DND-41 (cell line): Measurements from ENCODE around the gene MT1E.

ENCODE experiments used
- ATAC-seq: fragments of 200-7000 bp; cut with Tn5 transposase; 3 replicates; pipeline ENCODE4 v1.9.1; 2021; ENCODE audit warnings: low read depth; ENCODE audit not compliant: insufficient read depth
- DNase-seq: peaks from one replicate; pipeline ENCODE4 v3.0.0-alpha.2; 2020
- H2AFZ ChIP-seq: 2 replicates; pipeline ENCODE4 v1.6.0; 2012; ENCODE audit warnings: low read depth, low read length
- H3K27ac ChIP-seq: 2 replicates; pipeline ENCODE4 v1.5.1; 2012; ENCODE audit warnings: low read length, inconsistent platforms
- H3K27me3 ChIP-seq: fragments of 200-600 bp; sonication (generic); 2 replicates; pipeline ENCODE4 v1.6.0; 2012; ENCODE audit warnings: low read length, mild to moderate bottlenecking, inconsistent platforms; ENCODE audit not compliant: insufficient read depth, poor library complexity
- H3K36me3 ChIP-seq: 2 replicates; pipeline ENCODE4 v1.5.1; 2012; ENCODE audit warnings: low read length, inconsistent platforms; ENCODE audit not compliant: insufficient read depth
- H3K4me1 ChIP-seq: 2 replicates; pipeline ENCODE4 v1.5.1; 2012; ENCODE audit warnings: mild to moderate bottlenecking, low read length; ENCODE audit not compliant: insufficient read depth
- H3K4me2 ChIP-seq: 2 replicates; pipeline ENCODE4 v1.6.0; 2012; ENCODE audit warnings: mild to moderate bottlenecking, moderate library complexity, low read length, inconsistent platforms; ENCODE audit not compliant: insufficient read depth
- H3K4me3 ChIP-seq, 2 experiments: fragments of 200-600 bp in 1 of 2; shearing (Covaris generic) in 1 of 2; 2 replicates each; pipeline ENCODE4 v1.5.1; 2012 to 2016; ENCODE audit warnings: inconsistent platforms in 2 of 2, low read length in 2 of 2, mild to moderate bottlenecking in 2 of 2, low read depth in 1 of 2, moderate library complexity in 1 of 2
- H3K79me2 ChIP-seq: 2 replicates; pipeline ENCODE4 v1.6.0; 2012; ENCODE audit warnings: low read length, inconsistent platforms; ENCODE audit not compliant: insufficient read depth
- H3K9ac ChIP-seq: 2 replicates; pipeline ENCODE4 v1.6.0; 2012; ENCODE audit warnings: low read depth, mild to moderate bottlenecking, inconsistent platforms, low read length, moderate library complexity
- H3K9me3 ChIP-seq: 2 replicates; pipeline ENCODE4 v1.5.1; 2012; ENCODE audit warnings: low read length, moderate library complexity, mild to moderate bottlenecking, inconsistent platforms; ENCODE audit not compliant: insufficient read depth, severe bottlenecking
- H4K20me1 ChIP-seq: 2 replicates; pipeline ENCODE4 v1.6.0; 2012; ENCODE audit warnings: low read length; ENCODE audit not compliant: insufficient read depth
- EZH2 ChIP-seq: IDR thresholded peaks from 3 replicates; pipeline ENCODE4 v1.6.1; 2012; ENCODE audit warnings: borderline replicate concordance, low read depth, mild to moderate bottlenecking, moderate library complexity, low read length, inconsistent platforms; ENCODE audit not compliant: severe bottlenecking
- TF ChIP-seq, protein P1 (sequence below): IDR thresholded peaks from 2 replicates; pipeline ENCODE4 v1.5.1; 2012; ENCODE audit warnings: borderline replicate concordance, low read length, moderate library complexity, mild to moderate bottlenecking; ENCODE audit not compliant: poor library complexity, severe bottlenecking; ENCODE audit errors: extremely low read depth

Gene MT1E

DNA sequence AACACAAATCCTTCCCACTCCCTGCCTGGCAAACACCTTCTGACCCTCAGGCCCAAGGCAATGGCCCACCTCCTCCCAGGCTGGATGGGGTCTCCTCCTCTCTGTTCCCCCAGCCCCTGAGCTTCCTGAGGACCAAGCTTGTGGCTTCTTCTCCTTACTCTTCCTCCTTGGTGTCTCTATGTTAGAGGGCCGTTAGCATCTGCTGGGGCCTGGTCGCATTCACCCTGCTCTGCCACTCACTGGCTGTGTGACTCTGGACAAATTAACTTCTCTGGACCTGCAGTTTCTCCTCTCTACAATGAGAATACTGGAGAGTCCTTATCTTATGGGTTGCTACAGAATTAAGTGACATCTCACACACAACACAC, 17.9 kb upstream of the MT1E start:
- Histone ChIP-seq H4K20me1 (no peaks in the 10 kb centered on the region), H3K79me2 (no peaks in the 10 kb centered on the region), H3K4me3 (peak overlapping the region in 1 of 2 experiments; percentile 70; a peak in 2 of 4 replicates), H3K36me3 (no peaks in the 10 kb centered on the region), H3K9me3 (no peaks in the 10 kb centered on the region), H3K9ac (peak overlapping the region; percentile 63), H3K27me3 (no peaks in the 10 kb centered on the region), H3K4me2 (peak overlapping the region; percentile 89), H3K4me1 (peaks cover 41% of the 10 kb centered on the region), H3K27ac (peak overlapping the region; percentile 87), H2AFZ (peak overlapping the region; percentile 88)
- TF ChIP-seq, protein P1, sequence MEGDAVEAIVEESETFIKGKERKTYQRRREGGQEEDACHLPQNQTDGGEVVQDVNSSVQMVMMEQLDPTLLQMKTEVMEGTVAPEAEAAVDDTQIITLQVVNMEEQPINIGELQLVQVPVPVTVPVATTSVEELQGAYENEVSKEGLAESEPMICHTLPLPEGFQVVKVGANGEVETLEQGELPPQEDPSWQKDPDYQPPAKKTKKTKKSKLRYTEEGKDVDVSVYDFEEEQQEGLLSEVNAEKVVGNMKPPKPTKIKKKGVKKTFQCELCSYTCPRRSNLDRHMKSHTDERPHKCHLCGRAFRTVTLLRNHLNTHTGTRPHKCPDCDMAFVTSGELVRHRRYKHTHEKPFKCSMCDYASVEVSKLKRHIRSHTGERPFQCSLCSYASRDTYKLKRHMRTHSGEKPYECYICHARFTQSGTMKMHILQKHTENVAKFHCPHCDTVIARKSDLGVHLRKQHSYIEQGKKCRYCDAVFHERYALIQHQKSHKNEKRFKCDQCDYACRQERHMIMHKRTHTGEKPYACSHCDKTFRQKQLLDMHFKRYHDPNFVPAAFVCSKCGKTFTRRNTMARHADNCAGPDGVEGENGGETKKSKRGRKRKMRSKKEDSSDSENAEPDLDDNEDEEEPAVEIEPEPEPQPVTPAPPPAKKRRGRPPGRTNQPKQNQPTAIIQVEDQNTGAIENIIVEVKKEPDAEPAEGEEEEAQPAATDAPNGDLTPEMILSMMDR = no peak
- no peak for TF ChIP-seq EZH2
- DNase-seq (no peak), ATAC-seq (no peak)

- H3K9me3 ChIP-seq = no peaks in the 10 kb centered on the region
- H3K9ac ChIP-seq = peak within 1 kb of the TSS; percentile 63
- H4K20me1 ChIP-seq = no peaks in the 10 kb centered on the region
- no peaks in the 10 kb centered on the region for H3K27me3 ChIP-seq
- peak within 1 kb of the TSS; percentile 44 to 70; a peak in 3 of 4 replicates for H3K4me3 ChIP-seq
- H3K4me1 ChIP-seq = peaks cover 41% of the 10 kb centered on the region
- TF ChIP-seq EZH2 = no peak
- TF ChIP-seq, protein P1 = no peak
- no peaks in the 10 kb centered on the region for H3K79me2 ChIP-seq
- ATAC-seq (peak; percentile 92), DNase-seq (peak; percentile 92)
- H3K4me2 ChIP-seq = peak within 1 kb of the TSS; percentile 89
- H3K27ac ChIP-seq = peak within 1 kb of the TSS; percentile 87
- H2AFZ ChIP-seq = peak within 1 kb of the TSS; percentile 88
- H3K36me3 ChIP-seq = no peaks in the 10 kb centered on the region
These were observed 17.3 kb upstream of the MT1E start, which contains the start of gene MT2A for GRCh38 chr16:56608043-56608875. MT2A (plus strand) TSS chr16:56608584; CDS start chr16:56608656, 72 bp downstream.

DNA sequence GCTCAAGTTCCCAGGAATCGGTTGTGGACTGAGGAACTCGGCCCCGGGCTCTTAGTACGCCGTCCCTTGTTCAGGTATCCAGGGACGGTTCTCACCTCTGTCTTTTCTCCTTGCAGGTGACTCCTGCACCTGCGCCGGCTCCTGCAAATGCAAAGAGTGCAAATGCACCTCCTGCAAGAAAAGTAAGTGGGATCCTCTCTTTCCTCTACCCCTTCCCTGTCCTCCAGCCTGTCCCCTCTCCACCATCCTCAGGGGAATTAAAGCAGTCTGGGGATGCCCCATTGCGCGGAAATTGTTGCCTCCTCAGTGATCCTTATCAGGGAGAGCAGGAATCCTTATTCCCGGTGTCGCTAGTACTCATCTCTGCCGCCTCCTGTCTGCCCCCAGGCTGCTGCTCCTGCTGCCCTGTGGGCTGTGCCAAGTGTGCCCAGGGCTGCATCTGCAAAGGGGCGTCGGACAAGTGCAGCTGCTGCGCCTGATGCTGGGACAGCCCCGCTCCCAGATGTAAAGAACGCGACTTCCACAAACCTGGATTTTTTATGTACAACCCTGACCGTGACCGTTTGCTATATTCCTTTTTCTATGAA, 16.6 kb upstream of the MT1E start:
- no peaks in the 10 kb centered on the region for H3K27me3 ChIP-seq
- H3K9me3 ChIP-seq = no peaks in the 10 kb centered on the region
- peak; percentile 33 for DNase-seq
- H3K4me2 ChIP-seq = peak overlapping the region; percentile 89
- no peaks in the 10 kb centered on the region for H4K20me1 ChIP-seq
- TF ChIP-seq EZH2 = no peak
- TF ChIP-seq, protein P1 = peak; percentile 22
- H3K9ac ChIP-seq = peak overlapping the region; percentile 63
- H3K4me1 ChIP-seq = peaks cover 41% of the 10 kb centered on the region
- ATAC-seq = peak; percentile 13; the same call in 1 of the 3 replicates
- H2AFZ ChIP-seq = peak overlapping the region; percentile 70
- H3K27ac ChIP-seq = peak overlapping the region; percentile 62
- H3K36me3 ChIP-seq = no peaks in the 10 kb centered on the region
- H3K4me3 ChIP-seq = peak overlapping the region; percentile 44 to 70; a peak in 3 of 4 replicates
- no peaks in the 10 kb centered on the region for H3K79me2 ChIP-seq
